ENCODE data around the gene ADCYAP1R1.

Gene ADCYAP1R1

GRCh38 chr7:31036924-31037323 lies 15.2 kb upstream of the ADCYAP1R1 start:
- Histone ChIP-seq H3K4me3 (IDR thresholded peaks at IDR 0.05; ENCODE audit: insufficient read depth, low read depth, low read length) (no peak overlapping the region), H2AFZ (ENCODE audit: low read depth) (no peak overlapping the region), H3K27ac (no peak overlapping the region), H3K9ac (no peak overlapping the region), H4K20me1 (ENCODE audit: insufficient read depth) (no peaks in the 10 kb centered on the region), H3K27me3 (ENCODE audit: insufficient read depth, low read depth) (no peaks in the 10 kb centered on the region), H3K79me2 (ENCODE audit: insufficient read depth, low read depth) (no peaks in the 10 kb centered on the region), H3K4me2 (no peak overlapping the region), H3K4me1 (ENCODE audit: low read depth, poor library complexity, severe bottlenecking) (no peaks in the 10 kb centered on the region), H3K36me3 (ENCODE audit: insufficient read depth) (no peaks in the 10 kb centered on the region)
- no peak for TF ChIP-seq CTCF (conservative IDR thresholded peaks at IDR 0.05; ENCODE audit: low read depth, low read length)

GRCh38 chr7:31043051-31043471 lies 9.0 kb upstream of the ADCYAP1R1 start:
- H3K27me3 ChIP-seq (ENCODE audit: insufficient read depth, low read depth) = no peaks in the 10 kb centered on the region
- no peaks in the 10 kb centered on the region for H3K79me2 ChIP-seq (ENCODE audit: insufficient read depth, low read depth)
- no peak for TF ChIP-seq CTCF (conservative IDR thresholded peaks at IDR 0.05; ENCODE audit: low read depth, low read length)
- no peak overlapping the region for H2AFZ ChIP-seq (ENCODE audit: low read depth)
- no peak overlapping the region for H3K4me3 ChIP-seq (IDR thresholded peaks at IDR 0.05; ENCODE audit: insufficient read depth, low read depth, low read length)
- no peaks in the 10 kb centered on the region for H3K36me3 ChIP-seq (ENCODE audit: insufficient read depth)
- no peaks in the 10 kb centered on the region for H3K4me1 ChIP-seq (ENCODE audit: low read depth, poor library complexity, severe bottlenecking)
- H3K4me2 ChIP-seq = no peak overlapping the region
- no peaks in the 10 kb centered on the region for H4K20me1 ChIP-seq (ENCODE audit: insufficient read depth)
- no peak overlapping the region for H3K27ac ChIP-seq
- H3K9ac ChIP-seq = no peak overlapping the region

- no peak for TF ChIP-seq CTCF (conservative IDR thresholded peaks at IDR 0.05; ENCODE audit: low read depth, low read length)
- no peaks in the 10 kb centered on the region for H3K79me2 ChIP-seq (ENCODE audit: insufficient read depth, low read depth)
- H2AFZ ChIP-seq (ENCODE audit: low read depth) = no peak overlapping the region
- H3K27me3 ChIP-seq (ENCODE audit: insufficient read depth, low read depth) = no peaks in the 10 kb centered on the region
- no peak overlapping the region for H3K4me2 ChIP-seq
- H3K36me3 ChIP-seq (ENCODE audit: insufficient read depth) = no peaks in the 10 kb centered on the region
- no peaks in the 10 kb centered on the region for H4K20me1 ChIP-seq (ENCODE audit: insufficient read depth)
- no peaks in the 10 kb centered on the region for H3K4me1 ChIP-seq (ENCODE audit: low read depth, poor library complexity, severe bottlenecking)
- H3K27ac ChIP-seq = no peak overlapping the region
- H3K9ac ChIP-seq = no peak overlapping the region
- H3K4me3 ChIP-seq (IDR thresholded peaks at IDR 0.05; ENCODE audit: insufficient read depth, low read depth, low read length) = no peak overlapping the region
Measured at GRCh38 chr7:31044529-31044928, 7.6 kb upstream of the ADCYAP1R1 start.

- H3K9ac ChIP-seq = no peak overlapping the region
- TF ChIP-seq CTCF (conservative IDR thresholded peaks at IDR 0.05; ENCODE audit: low read depth, low read length) = no peak
- no peaks in the 10 kb centered on the region for H4K20me1 ChIP-seq (ENCODE audit: insufficient read depth)
- H3K4me1 ChIP-seq (ENCODE audit: low read depth, poor library complexity, severe bottlenecking) = no peaks in the 10 kb centered on the region
- no peak overlapping the region for H3K27ac ChIP-seq
- no peaks in the 10 kb centered on the region for H3K36me3 ChIP-seq (ENCODE audit: insufficient read depth)
- H3K79me2 ChIP-seq (ENCODE audit: insufficient read depth, low read depth) = no peaks in the 10 kb centered on the region
- H2AFZ ChIP-seq (ENCODE audit: low read depth) = no peak overlapping the region
- H3K4me2 ChIP-seq = no peak overlapping the region
- H3K4me3 ChIP-seq (IDR thresholded peaks at IDR 0.05; ENCODE audit: insufficient read depth, low read depth, low read length) = no peak overlapping the region
- H3K27me3 ChIP-seq (ENCODE audit: insufficient read depth, low read depth) = peaks cover 3% of the 10 kb centered on the region; the same call in 1 of the 2 replicates
Measured at GRCh38 chr7:31046723-31047122, 5.4 kb upstream of the ADCYAP1R1 start.
